GM18951 (cell line): ENCODE data around the gene OTUB2.

Experiments used
- POLR2A ChIP-seq: IDR thresholded peaks from 4 replicates; pipeline ENCODE4 v1.6.1; 2011; ENCODE audit warnings: mild to moderate bottlenecking; ENCODE audit not compliant: insufficient read length, insufficient read depth; ENCODE audit errors: extremely low read depth
- in situ Hi-C: fragments of 300-500 bp; cut with MboI; formaldehyde crosslinking; loops from one replicate; pipeline ENCODE4 v1.12.0; 2022; ENCODE audit warnings: low sequenced_read_pairs, mixed read lengths, inconsistent platforms; ENCODE audit not compliant: unreplicated experiment

The OTUB2 gene

GRCh38 chr14:94077111-94077821 lies 51.1 kb downstream of the OTUB2 start:
- TF ChIP-seq POLR2A: no peak
- in situ Hi-C loops: no loop called here

DNA sequence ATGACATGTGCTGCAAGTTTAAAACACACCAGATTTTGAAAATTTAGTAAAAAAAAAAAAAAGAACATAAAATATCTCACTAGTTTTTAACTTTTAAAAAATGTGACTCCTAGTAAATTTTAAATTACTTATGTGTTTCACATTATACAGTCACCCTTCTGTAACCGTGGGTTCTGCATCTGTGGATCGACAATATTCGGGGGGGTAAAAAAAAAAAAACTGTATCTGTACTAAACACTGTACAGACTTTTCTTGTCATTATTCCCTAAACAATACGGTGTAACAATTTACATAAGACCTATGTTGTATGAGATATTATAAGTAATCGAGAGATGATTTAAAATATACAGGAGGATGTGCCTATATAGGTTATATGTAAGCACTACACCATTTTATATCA lies 51.7 kb downstream of the OTUB2 start:
- no peak for TF ChIP-seq POLR2A
- in situ Hi-C loops: no loop called here

DNA sequence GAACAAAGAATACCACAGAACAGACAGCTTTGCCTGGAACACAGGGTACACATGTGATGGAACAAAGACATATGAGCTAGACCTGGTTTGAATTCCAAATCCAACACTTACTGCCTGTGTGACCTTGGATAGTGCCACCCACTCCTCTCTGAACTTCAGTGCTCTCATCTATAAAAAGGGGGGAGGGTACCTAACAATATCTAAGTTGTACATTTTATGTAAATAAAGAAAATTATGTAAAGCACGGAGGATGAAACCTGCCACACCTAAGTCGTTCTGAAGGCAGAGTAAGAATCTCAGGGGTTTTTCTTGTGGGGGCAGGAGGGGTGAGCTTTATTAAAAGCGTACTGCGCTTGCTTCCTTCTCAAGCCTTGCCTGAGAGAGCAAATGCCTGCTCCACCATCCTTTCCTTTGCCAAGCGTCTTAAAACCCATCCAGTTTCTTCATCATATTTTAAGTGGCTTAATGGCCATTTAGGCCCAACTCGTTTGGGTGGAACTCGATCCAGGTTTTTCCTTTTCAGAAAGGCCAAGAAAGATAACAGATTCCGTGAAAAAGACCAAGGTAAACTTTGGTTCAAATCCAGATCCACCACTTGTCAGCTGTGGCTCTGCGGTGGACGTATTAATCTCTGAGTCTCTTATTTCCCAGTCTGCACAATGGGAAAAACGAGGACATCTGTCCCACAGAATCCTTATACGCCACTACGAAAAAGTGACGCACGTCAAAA lies 53.9 kb downstream of the OTUB2 start:
- in situ Hi-C loops: no loop called here
- TF ChIP-seq POLR2A: no peak

DNA sequence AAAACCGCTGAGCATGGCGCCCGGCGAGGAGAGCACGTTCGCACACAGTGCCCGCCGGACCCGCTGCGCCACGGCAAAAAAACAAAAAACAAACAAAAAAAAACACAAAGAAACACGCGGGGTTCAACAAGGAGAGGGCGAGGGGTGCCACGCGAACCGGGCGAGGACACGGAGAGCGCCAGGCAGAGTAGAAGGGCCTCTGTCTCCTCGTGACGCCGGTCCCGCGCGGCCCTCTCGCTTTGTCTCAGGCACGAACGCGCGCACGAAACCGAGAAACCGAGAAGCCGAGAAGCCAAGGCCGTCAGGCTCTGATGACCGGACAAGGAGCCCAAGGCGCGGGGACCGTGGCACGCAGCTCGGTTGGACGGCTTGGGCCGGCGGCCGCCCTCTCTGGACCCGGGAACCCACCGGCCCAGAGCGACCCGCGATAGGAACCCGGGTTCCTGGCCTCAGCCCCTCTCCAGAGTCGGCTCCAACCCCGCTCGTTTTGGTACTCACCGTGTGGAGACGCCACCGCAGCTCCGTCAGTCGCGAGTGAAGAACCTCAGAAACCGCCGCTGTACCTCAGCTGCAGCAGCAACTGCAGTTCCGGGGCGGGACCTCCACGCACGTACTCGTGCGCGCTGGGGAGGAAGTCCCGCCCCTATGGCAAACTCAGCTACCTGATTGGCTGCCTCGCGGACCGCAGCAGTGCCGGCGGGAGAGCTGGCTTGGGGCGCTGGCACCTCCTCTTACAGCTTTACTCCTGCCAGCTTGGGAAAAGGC lies 54.7 kb downstream of the OTUB2 start, which contains the start of the genes DDX24 and IFI27L1:
Gene DDX24 (minus strand): TSS at position 582 of the 765 bp plus-strand sequence. CDS start 1,460 bp downstream, outside the sequence.
Gene IFI27L1 (plus strand): TSS at position 690 of the 765 bp plus-strand sequence. CDS start 15,628 bp downstream, outside the sequence.
- peak; percentile 93 for TF ChIP-seq POLR2A
- in situ Hi-C loops: no loop called here

GRCh38 chr14:94081386-94081820 lies 55.3 kb downstream of the OTUB2 start:
- in situ Hi-C loops: no loop called here
- no peak for TF ChIP-seq POLR2A

DNA sequence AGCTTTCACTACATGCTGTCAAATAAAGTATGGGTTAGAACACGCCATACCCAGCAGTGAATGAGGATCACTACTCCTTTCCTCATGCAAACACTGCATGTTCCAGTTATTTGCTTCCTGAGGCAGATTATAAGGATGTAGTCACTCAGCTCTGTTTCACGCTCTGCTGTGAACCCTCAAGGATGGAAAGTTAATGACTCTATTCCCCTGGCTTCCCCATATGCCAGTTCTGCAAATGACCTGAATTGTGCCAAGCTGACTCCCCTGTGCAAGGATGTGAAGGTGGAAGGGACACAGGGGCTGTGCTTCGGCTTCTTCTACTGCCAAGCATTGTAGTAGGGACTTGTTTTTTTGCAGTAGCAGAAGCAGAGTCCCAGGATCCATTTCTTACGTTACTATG lies 61.8 kb downstream of the OTUB2 start:
- TF ChIP-seq POLR2A: no peak
- in situ Hi-C loops: no loop called here

GRCh38 chr14:94088516-94088915 lies 62.4 kb downstream of the OTUB2 start:
- no peak for TF ChIP-seq POLR2A
- in situ Hi-C loops: no loop called here

GRCh38 chr14:94089479-94089878 lies 63.3 kb downstream of the OTUB2 start:
- in situ Hi-C loops: no loop called here
- TF ChIP-seq POLR2A: no peak

DNA sequence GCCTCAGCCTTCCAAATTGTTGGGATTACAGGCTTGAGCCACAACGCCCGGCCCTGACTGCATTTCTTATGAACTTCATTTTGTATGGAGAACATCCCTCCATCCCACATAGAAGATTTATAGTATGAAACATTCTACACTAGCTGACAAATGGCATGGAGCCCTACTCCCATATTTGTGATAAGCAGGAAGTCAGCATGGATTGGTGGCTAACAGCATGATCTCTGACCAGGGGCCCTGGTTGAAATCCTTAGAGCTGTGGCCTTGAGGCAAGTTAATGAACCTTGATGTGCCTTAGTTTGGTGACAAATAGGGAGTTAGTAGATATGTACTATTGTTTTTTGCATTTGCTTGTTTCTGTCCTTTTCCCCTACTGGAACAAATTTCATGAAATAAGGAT lies 67.3 kb downstream of the OTUB2 start:
- in situ Hi-C loops: no loop called here

GRCh38 chr14:94097091-94097490 lies 71.0 kb downstream of the OTUB2 start:
- in situ Hi-C loops: no loop called here
- TF ChIP-seq POLR2A: no peak

More for the DNA sequence above, 67.3 kb downstream of the OTUB2 start:
- TF ChIP-seq POLR2A: no peak
